Measurements from ENCODE around the gene PLXNA4. TPM values are rescaled to one million over a fixed set of nuclear protein-coding genes. Genes with fewer than 3 reads are reported as not detected.

PLXNA4 gene
- total RNA-seq, 1 experiment from 2014 or later: 0.81 TPM

DNA sequence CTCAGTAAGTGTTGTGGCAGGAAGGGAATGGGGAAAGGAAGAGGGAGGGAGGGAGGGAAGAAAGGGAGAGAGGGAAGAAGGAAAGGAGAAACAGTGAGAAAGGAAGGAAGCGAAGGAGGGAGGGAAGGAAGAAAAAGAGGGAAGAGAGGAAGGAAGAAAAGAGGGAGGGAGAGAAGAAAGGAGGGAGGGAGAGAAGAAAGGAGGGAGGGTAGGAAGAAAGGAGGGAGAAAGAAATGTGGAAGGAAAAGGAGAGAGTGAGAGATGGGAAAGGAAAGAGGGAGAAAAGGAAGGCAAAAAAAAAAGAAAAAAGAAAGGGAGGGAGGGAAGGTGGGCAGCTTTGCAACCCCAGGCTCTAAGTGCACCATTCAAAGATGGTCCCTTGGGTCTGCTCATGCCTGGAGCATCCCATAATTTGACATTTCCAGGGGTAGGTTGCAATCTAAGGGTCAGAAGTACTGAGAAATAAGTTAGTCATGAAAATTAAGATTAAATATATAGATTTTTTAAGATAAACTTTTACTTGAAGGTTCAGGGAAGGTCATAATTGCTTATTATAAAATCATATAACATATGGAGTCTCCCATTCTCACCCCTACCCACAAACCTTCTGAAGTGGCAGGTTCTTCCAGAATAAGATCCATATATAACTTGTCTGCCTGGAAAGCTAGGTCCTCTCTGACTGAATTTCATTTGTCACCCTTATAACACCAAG is 249.2 kb downstream of the PLXNA4 start (continued):
- no peak for TF ChIP-seq RELA (CRISPR knock-in tag; IDR thresholded peaks at IDR 0.05; ENCODE audit: borderline replicate concordance)

DNA sequence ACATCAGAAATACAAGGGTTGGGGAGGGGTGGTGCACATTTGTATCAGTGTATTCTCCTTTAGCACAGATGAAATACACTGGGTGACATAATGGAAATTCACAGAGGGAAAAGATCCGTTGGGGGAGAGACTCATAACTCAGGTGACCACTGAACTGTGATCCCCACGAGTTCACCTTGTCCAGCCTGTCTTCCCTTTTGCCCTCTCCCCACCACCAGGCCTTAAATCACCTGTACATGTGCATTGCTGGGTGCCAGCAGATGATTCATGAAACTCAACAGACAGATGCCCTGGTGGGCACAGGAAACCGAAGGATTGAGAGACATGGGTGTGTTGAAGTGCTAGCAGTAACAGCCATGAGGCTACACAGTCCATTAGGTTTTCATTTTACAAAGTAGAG is 253.3 kb downstream of the PLXNA4 start:
- no peak overlapping the region for H3K27ac Mint-ChIP-seq
- H3K9me3 Mint-ChIP-seq: no peaks in the 10 kb centered on the region
- POLR2A ChIA-PET: no interaction called here
- peaks cover 11% of the 10 kb centered on the region for H3K4me1 Mint-ChIP-seq
- ATAC-seq: no peak
- H3K27me3 Mint-ChIP-seq (ENCODE audit: low read depth): peaks cover 11% of the 10 kb centered on the region
- no peak for DNase-seq (ENCODE audit: low spot score)
- no peaks in the 10 kb centered on the region for H3K36me3 Mint-ChIP-seq
- CTCF ChIA-PET: no interaction called here
- no peak overlapping the region for H3K4me3 Mint-ChIP-seq
- TF ChIP-seq, protein P1, sequence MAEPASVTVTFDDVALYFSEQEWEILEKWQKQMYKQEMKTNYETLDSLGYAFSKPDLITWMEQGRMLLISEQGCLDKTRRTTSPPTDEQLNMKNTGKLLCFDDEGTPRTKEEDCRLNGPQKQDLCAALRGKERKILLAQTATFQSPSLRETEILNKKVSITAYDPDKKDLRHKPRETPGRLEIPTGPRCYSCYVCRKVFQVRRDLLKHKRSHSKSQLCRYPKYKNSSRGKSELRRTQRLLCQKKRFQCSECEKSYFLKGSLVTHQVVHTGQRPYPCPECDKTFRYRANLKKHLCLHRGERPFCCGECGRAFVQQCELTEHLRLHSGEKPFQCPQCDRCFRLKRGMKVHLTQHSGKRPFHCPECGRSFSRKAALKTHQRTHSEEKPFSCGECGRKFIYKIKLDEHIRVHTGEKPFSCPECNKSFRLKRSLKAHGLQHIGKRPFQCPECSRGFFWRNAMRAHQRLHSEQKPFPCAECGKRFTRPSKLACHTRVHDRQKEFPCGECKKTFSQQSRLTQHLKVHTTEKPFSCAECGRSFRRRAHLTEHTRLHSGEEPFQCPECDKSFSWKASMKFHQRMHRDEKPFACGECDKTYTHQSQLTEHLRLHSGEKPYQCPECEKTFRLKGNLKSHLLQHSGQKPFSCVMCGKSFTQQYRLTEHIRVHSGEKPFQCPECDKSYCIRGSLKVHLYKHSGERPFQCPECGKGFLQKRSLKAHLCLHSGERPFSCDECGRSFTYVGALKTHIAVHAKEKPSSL (CRISPR knock-in tag; conservative IDR thresholded peaks at IDR 0.05): no peak
- no peak for TF ChIP-seq ZNF317 (CRISPR knock-in tag; IDR thresholded peaks at IDR 0.05; ENCODE audit: borderline replicate concordance, low read depth)
- TF ChIP-seq, protein P2, sequence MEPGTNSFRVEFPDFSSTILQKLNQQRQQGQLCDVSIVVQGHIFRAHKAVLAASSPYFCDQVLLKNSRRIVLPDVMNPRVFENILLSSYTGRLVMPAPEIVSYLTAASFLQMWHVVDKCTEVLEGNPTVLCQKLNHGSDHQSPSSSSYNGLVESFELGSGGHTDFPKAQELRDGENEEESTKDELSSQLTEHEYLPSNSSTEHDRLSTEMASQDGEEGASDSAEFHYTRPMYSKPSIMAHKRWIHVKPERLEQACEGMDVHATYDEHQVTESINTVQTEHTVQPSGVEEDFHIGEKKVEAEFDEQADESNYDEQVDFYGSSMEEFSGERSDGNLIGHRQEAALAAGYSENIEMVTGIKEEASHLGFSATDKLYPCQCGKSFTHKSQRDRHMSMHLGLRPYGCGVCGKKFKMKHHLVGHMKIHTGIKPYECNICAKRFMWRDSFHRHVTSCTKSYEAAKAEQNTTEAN (CRISPR knock-in tag; IDR thresholded peaks at IDR 0.05): no peak
- TF ChIP-seq, protein P3, sequence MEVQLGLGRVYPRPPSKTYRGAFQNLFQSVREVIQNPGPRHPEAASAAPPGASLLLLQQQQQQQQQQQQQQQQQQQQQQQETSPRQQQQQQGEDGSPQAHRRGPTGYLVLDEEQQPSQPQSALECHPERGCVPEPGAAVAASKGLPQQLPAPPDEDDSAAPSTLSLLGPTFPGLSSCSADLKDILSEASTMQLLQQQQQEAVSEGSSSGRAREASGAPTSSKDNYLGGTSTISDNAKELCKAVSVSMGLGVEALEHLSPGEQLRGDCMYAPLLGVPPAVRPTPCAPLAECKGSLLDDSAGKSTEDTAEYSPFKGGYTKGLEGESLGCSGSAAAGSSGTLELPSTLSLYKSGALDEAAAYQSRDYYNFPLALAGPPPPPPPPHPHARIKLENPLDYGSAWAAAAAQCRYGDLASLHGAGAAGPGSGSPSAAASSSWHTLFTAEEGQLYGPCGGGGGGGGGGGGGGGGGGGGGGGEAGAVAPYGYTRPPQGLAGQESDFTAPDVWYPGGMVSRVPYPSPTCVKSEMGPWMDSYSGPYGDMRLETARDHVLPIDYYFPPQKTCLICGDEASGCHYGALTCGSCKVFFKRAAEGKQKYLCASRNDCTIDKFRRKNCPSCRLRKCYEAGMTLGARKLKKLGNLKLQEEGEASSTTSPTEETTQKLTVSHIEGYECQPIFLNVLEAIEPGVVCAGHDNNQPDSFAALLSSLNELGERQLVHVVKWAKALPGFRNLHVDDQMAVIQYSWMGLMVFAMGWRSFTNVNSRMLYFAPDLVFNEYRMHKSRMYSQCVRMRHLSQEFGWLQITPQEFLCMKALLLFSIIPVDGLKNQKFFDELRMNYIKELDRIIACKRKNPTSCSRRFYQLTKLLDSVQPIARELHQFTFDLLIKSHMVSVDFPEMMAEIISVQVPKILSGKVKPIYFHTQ (CRISPR knock-in tag; IDR thresholded peaks at IDR 0.05): no peak
- TF ChIP-seq, protein P4, sequence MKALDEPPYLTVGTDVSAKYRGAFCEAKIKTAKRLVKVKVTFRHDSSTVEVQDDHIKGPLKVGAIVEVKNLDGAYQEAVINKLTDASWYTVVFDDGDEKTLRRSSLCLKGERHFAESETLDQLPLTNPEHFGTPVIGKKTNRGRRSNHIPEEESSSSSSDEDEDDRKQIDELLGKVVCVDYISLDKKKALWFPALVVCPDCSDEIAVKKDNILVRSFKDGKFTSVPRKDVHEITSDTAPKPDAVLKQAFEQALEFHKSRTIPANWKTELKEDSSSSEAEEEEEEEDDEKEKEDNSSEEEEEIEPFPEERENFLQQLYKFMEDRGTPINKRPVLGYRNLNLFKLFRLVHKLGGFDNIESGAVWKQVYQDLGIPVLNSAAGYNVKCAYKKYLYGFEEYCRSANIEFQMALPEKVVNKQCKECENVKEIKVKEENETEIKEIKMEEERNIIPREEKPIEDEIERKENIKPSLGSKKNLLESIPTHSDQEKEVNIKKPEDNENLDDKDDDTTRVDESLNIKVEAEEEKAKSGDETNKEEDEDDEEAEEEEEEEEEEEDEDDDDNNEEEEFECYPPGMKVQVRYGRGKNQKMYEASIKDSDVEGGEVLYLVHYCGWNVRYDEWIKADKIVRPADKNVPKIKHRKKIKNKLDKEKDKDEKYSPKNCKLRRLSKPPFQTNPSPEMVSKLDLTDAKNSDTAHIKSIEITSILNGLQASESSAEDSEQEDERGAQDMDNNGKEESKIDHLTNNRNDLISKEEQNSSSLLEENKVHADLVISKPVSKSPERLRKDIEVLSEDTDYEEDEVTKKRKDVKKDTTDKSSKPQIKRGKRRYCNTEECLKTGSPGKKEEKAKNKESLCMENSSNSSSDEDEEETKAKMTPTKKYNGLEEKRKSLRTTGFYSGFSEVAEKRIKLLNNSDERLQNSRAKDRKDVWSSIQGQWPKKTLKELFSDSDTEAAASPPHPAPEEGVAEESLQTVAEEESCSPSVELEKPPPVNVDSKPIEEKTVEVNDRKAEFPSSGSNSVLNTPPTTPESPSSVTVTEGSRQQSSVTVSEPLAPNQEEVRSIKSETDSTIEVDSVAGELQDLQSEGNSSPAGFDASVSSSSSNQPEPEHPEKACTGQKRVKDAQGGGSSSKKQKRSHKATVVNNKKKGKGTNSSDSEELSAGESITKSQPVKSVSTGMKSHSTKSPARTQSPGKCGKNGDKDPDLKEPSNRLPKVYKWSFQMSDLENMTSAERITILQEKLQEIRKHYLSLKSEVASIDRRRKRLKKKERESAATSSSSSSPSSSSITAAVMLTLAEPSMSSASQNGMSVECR (CRISPR knock-in tag; IDR thresholded peaks at IDR 0.05; ENCODE audit: borderline replicate concordance): no peak
- no peak for TF ChIP-seq SMAD4 (CRISPR knock-in tag; IDR thresholded peaks at IDR 0.05)
- TF ChIP-seq, protein P5, sequence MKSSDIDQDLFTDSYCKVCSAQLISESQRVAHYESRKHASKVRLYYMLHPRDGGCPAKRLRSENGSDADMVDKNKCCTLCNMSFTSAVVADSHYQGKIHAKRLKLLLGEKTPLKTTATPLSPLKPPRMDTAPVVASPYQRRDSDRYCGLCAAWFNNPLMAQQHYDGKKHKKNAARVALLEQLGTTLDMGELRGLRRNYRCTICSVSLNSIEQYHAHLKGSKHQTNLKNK (CRISPR knock-in tag; IDR thresholded peaks at IDR 0.05): no peak
- no peak for TF ChIP-seq FOXP1 (CRISPR knock-in tag; IDR thresholded peaks at IDR 0.05; ENCODE audit: borderline replicate concordance)
- no peak for TF ChIP-seq ZNF396 (CRISPR knock-in tag; IDR thresholded peaks at IDR 0.05; ENCODE audit: borderline replicate concordance)
- TF ChIP-seq, protein P6, sequence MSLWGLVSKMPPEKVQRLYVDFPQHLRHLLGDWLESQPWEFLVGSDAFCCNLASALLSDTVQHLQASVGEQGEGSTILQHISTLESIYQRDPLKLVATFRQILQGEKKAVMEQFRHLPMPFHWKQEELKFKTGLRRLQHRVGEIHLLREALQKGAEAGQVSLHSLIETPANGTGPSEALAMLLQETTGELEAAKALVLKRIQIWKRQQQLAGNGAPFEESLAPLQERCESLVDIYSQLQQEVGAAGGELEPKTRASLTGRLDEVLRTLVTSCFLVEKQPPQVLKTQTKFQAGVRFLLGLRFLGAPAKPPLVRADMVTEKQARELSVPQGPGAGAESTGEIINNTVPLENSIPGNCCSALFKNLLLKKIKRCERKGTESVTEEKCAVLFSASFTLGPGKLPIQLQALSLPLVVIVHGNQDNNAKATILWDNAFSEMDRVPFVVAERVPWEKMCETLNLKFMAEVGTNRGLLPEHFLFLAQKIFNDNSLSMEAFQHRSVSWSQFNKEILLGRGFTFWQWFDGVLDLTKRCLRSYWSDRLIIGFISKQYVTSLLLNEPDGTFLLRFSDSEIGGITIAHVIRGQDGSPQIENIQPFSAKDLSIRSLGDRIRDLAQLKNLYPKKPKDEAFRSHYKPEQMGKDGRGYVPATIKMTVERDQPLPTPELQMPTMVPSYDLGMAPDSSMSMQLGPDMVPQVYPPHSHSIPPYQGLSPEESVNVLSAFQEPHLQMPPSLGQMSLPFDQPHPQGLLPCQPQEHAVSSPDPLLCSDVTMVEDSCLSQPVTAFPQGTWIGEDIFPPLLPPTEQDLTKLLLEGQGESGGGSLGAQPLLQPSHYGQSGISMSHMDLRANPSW (CRISPR knock-in tag; conservative IDR thresholded peaks at IDR 0.05; ENCODE audit: low read depth): no peak
- no peak for TF ChIP-seq TP53 (CRISPR knock-in tag; IDR thresholded peaks at IDR 0.05)
- TF ChIP-seq ZNF232 (CRISPR knock-in tag; IDR thresholded peaks at IDR 0.05): no peak

All from WTC11 (cell line).